GM21576 (cell line): ENCODE measurements around the gene FILIP1L.

Source experiments
- ATAC-seq: cut with Tn5 transposase; IDR thresholded peaks from one replicate; pipeline ENCODE4 v1.9.1; 2021; ENCODE audit warnings: mild to moderate bottlenecking, moderate library complexity; ENCODE audit not compliant: unreplicated experiment

Gene FILIP1L

GRCh38 chr3:99929745-99930139, 184.6 kb downstream of the FILIP1L start:
- no peak for ATAC-seq

GRCh38 chr3:99928771-99929744, 185.2 kb downstream of the FILIP1L start:
- ATAC-seq: no peak

GRCh38 chr3:99927671-99928457, 186.4 kb downstream of the FILIP1L start:
- no peak for ATAC-seq

DNA sequence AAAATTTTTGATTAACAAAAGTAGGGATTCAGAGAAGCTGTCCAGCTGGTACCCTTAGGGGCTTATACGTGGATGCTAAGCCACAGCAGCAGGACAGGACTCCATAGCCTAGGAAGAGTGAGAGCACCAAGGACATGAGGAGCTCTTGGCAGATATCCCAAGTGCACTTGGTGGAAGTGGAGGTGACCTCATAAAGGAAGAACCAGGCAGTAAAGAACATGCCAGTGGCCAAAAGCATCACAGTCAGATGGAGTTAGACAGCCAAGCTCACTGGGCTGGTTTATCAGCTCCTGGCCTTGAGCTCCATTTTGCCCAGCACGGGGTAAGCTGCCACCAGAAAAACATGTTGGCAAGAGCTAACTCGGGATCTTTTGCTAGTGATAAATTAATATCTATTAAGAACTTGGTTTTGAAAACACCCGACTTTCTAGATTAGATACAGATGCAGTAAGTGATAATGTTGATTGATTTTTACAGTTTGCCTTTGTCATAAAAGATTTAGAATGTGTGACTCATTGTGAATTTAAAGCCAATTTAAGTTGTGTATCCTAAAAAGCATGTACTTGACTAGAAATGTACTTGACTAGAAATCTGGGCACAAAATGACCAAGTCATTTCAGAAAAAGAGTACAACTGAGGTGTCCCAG, 188.6 kb downstream of the FILIP1L start:
- ATAC-seq: no peak

- no peak for ATAC-seq
These were observed 190.4 kb downstream of the FILIP1L start for GRCh38 chr3:99923873-99924272.

GRCh38 chr3:99921986-99922385, 192.3 kb downstream of the FILIP1L start:
- no peak for ATAC-seq

- ATAC-seq: no peak
These were observed 193.0 kb downstream of the FILIP1L start for GRCh38 chr3:99921377-99921695.

DNA sequence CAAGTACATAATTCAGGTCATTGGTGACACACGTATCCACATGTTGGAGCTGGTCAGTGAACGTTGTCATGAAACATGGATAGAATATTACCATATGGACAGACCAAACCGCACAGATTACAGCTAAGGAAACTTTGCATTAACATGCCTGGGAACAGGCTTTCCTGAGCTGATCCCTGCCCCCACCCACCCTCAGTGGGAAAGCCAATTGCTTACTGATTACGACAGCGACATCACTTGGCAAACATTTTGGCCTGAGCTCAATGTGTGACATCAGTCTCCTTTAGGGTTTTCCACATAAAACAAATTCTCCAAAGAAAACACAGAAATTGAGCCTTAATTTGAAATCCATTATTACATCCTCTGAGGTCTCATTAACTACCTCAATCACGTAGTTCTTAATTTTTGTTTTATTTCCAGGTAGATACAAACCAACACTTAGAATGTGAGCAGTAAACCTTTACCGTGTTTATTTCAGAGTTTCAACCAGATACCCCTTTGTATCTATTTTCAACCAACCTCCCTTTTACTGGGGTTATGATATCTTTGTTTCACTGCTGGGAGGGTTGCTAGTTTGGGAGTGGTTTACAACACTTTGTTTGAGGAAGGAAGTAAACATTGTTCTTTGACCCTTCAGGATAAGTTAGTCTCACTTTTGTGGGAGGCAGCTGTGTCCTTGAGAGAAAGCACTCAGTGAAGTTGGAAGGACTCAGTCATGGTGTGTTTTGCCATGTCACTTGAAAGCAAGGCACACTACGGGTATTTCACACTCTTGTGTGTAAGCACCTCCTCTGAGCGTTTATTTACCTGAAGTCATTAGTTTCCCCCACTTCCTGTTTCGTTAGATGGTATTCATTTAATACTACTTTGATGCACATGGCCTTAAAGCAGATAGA, 193.6 kb downstream of the FILIP1L start:
- ATAC-seq: no peak

- ATAC-seq: no peak
These were observed 194.6 kb downstream of the FILIP1L start for GRCh38 chr3:99919694-99920093.

DNA sequence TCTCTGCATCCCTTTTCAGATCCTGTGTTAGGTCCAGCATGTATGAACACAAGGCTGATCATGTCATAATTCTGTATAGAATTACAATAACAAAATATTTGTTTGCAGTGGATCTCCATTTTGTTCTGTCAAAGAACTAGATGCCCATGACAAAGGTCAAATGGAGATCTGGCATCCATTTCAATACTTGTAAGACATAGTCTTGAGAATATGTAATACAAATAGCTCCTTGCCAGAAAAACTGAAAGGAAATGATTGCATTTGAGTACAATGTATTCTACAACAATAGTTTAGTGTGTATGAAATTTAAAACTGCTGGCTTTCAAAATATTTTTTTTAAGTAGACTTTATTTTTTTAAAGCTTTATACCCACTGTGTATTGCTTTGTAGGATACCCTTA, 195.6 kb downstream of the FILIP1L start:
- ATAC-seq: no peak

- no peak for ATAC-seq
These were observed 198.3 kb downstream of the FILIP1L start for GRCh38 chr3:99915906-99916432.

DNA sequence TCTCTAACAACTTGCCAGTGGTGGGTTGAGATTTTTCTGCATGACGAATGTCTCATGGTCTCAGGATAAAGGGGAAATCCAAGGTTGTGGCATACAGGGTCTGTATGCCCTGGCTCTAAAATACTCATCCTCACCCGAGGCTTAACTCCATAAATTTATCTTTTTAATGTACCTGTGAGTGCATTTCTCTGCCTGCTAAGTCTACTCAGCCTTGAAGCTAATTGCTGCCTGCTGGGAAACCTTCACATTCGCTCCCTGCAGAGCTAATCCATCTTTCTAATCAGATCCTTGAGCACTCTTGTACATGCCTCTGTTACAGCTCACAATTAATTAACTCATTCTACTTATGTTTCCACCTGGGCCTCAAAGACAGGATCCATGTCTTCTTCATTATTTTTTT, 202.9 kb downstream of the FILIP1L start:
- ATAC-seq: no peak

- ATAC-seq: no peak
These were observed 203.5 kb downstream of the FILIP1L start for GRCh38 chr3:99910752-99911290.

- ATAC-seq: no peak
These were observed 204.4 kb downstream of the FILIP1L start for GRCh38 chr3:99909714-99910495.

GRCh38 chr3:99907959-99908544, 206.2 kb downstream of the FILIP1L start:
- ATAC-seq: no peak

DNA sequence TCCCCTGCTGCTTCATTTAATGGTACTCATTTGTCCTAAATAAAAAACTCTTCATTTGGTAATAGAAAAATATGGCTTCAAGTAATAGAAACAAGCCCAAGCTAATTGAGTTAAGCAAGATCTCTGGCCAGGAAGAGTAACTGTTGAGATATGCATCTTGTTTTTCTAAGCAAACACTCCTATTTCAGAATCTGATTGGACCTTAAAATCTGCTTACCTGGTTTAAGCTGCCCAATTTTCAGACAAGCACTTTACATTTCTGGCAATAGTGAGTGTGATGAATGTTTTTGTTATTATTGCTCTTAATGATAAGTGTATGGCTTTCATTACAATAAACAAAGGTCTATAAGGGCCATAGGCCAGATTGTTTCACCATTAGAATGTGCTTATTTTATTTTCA, 210.4 kb downstream of the FILIP1L start:
- ATAC-seq: no peak

DNA sequence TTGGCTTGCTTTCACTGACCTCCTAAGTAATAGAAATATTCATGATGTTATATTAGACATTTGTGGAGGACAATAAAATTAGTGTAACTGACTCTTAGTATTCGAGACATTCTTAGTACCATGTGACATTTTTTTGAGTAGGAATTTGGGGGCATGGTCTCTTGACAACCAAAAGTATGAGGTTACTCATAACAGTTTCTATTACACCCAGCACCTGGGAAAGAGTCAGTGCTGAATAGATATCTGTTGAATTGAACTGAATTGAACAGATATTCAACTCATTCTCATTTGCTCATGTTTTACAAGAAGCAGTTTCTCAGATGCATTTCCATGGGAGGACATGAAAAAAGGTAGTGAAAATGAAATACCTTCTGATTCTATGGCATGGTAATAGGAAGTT, 212.2 kb downstream of the FILIP1L start:
- no peak for ATAC-seq

- ATAC-seq: no peak
These were observed 212.9 kb downstream of the FILIP1L start for GRCh38 chr3:99901200-99901926.
